Activated gamma-delta T cell (primary cell): Measurements from ENCODE around the gene UHMK1.

Experiments used
- DNase-seq: peaks from one replicate; lab custom pipeline; 2025; lab: John Stamatoyannopoulos, UW

Gene UHMK1

GRCh38 chr1:162530307-162530987 lies 32.8 kb downstream of the UHMK1 start:
- no peak for DNase-seq

GRCh38 chr1:162530988-162531319 lies 33.3 kb downstream of the UHMK1 start:
- no peak for DNase-seq

DNA sequence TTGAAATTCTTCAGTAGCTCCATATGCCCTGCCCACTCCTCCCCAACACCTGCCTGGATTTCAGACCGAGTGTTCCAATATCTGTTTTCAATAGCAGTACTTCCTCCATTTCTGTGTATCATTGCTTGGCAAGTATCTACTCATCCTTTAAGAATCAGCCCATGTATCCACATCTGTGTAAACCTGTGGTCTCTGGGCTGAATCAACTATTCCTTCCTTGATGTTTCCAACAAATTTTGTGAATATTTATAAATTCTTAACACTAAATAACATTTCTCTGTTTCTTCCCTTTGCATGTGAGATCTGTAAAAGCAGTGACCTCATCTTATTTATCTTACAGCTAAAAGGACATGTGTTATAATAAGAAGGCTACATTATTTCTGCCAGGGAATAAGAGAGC lies 37.9 kb downstream of the UHMK1 start:
- no peak for DNase-seq

GRCh38 chr1:162536511-162536910 lies 38.9 kb downstream of the UHMK1 start:
- no peak for DNase-seq

GRCh38 chr1:162537216-162537615 lies 39.6 kb downstream of the UHMK1 start:
- DNase-seq: no peak

GRCh38 chr1:162538815-162539431 lies 41.3 kb downstream of the UHMK1 start:
- DNase-seq: no peak

GRCh38 chr1:162541619-162542141 lies 44.1 kb downstream of the UHMK1 start:
- DNase-seq: no peak

DNA sequence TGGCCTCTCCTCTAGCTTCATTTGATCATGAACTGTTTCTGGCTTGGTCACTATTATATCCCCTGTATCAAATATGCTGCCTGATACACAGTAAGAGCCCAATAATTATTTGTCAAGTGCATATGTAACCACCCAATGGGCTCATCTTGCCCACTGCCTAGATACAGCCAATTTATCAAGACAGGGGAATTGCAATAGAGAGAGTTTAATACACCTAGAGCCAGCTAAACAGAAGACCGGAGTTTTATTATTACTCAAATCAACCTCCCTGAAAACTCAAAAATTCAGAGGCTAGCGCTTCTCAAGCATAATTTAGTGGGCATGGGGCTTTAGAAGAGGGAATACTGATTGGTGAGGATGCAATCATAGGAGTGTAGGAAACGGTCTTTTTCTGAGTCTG lies 45.6 kb downstream of the UHMK1 start:
- no peak for DNase-seq

DNA sequence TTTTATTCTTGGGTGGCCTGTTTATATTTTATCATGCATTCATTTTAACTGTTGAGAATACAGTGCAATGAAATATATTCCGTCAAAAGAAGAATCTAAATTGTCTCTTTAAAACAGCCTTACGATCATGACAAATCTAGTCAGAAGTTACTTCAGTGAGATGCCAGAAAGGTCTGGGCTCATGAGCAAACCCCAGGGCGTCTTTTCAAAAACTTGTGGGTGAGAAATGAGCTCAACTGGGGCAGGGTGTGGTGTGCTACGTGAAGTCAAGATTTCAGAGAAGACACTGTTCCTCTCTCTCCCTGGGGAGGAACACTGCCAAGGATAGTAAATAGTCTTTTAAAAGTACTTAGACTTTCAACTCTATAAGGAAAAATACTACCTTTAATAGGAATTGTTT lies 50.6 kb downstream of the UHMK1 start:
- no peak for DNase-seq

DNA sequence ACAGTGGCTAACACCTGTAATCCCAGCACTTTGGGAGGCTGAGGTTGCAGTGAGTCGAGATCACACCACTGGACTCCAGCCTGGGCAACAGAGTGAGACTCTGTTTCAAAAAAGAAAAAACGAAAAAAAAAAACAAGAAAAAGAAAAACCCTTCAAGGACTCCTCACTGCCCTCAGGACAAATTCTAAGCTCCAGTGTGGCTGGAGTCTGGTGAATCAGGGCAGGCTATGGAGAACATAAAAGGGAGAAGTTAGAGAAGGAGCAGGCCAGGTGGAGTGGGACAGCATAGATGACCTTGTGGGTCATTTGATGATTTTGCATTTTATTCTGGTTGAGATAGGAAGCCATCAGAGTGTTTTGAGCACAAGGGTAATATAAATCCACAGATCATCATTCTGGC lies 51.4 kb downstream of the UHMK1 start:
- DNase-seq: no peak

- no peak for DNase-seq
Measured at GRCh38 chr1:162550925-162551324, 53.3 kb downstream of the UHMK1 start.

- DNase-seq: no peak
Measured at GRCh38 chr1:162551969-162552683, 54.5 kb downstream of the UHMK1 start.

DNA sequence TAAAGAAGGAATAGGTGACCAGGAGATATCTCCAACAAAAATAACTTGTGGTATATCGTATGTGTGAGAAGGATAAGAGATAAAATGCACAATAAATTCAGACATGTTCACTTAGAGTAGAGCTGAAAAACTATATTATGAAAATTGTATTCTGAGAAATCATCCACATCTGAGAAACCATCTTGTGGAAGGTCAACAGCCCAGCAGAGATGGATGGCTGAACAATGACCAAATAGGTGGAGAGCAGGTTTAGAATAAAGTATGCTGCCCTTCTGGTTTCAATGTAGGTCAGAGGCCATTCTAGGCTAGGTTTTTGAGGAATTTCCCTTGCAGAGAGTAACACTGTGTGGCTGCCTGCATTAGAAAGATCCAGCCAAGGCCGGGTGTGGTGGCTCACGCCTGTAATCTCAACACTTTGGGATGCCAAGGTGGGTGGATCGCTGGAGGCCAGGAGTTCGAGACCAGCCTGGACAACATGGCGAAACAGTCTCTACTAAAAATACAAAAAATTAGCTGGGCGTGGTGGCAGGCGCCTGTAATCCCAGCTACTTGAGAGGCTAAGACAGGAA lies 55.1 kb downstream of the UHMK1 start:
- no peak for DNase-seq

- DNase-seq: no peak
Measured at GRCh38 chr1:162554258-162554657, 56.6 kb downstream of the UHMK1 start.

- no peak for DNase-seq
Measured at GRCh38 chr1:162557536-162557935, 59.9 kb downstream of the UHMK1 start.

GRCh38 chr1:162560303-162561036 lies 62.9 kb downstream of the UHMK1 start:
- DNase-seq: no peak

DNA sequence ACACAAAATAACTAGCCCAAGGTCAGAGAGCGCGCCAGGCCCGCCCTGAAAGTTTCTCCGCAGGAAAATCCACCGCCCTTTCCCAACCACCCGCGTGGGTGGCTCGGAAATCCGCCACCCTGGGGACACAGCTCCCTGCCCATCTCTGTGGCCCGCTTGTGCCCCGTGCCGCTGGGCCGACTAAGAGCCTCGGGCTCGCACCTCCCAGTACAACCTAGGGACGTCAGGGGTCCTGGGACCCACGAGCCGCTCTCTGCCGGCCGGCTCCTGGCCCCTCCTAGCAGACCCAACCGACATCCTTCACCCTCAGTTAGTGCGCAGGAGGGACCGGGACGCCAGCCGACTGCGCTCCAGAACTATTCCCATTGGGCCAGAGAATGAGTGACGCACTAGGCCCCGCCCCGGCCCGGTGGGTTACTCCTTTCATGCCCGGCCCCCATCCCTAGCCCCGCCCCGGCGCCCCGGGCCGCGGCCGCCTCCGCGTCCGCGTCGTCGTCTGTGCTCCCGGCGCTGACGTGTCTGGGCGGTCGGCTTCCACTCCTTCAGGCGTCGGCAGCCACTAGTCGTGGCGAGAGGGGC lies 63.5 kb downstream of the UHMK1 start:
- peak; percentile 99 for DNase-seq

GRCh38 chr1:162561616-162562469 lies 64.2 kb downstream of the UHMK1 start, which contains the start of gene UAP1:
Gene UAP1, plus strand, starts transcription at chr1:162561722. Its CDS starts 4,347 bp downstream, at chr1:162566069.
- DNase-seq: no peak

DNA sequence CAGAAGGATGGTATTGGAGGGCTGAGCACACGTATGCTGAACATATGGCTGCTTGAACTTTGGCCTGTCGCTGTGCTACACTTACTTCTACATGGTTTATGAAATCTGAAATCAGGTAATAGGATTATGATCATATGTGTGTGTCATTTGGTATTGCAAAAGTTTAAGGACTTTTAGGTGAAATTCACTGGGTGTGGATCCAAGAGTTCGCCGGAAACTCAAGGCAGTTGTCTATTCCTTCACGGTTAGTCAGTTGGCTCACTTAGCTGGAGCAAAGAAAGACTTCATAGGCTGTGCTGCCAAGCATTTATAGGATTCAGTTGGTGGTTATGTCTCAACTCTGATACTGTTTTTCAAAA lies 64.8 kb downstream of the UHMK1 start:
- DNase-seq: no peak

DNA sequence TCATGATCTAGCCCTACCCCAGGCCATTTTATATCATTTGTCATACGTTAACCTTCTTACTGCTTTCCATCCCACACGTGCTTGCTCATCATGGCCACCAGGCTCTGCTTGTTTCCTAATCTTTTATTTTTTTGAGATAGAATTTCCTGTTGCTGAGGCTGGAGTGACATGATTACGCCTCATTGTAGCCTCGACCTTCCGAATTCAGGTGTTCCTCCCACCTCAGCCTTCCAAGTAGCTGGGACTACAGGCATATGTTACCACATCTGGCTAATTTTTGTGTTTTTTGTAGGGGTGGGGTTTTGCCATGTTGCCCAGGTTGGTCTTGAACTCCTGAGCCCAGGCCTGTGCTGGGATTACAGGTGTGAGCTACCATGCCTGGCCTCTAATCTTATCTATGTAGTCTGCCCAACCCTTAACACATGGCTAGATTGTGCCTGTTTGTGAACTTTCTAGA lies 67.2 kb downstream of the UHMK1 start:
- no peak for DNase-seq

DNA sequence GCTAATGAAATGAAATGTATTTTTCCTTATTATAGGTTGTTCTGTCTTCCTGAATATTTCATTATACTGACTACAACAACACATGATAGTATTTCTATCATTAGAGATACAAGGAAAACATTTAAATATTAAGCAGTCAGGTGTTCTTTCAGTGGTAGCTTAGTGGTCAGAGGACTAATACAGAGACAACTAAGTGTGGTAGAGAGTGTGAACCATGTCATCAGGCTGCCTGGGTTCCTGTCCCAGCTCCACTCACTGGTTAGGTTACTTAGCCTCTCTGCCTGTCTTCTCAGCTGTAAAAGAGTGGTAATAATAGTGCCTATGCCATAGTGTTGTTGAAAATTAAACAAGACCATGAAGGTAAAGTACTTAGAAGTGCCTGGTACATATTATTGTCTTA lies 67.8 kb downstream of the UHMK1 start:
- no peak for DNase-seq
